ENCODE results near the gene KCTD10. TPM values are rescaled to one million over a fixed set of nuclear protein-coding genes. Genes with fewer than 3 reads are reported as not detected.

KCTD10 gene
- total RNA-seq, 1 donor from 2014 or later, result 128 TPM

DNA sequence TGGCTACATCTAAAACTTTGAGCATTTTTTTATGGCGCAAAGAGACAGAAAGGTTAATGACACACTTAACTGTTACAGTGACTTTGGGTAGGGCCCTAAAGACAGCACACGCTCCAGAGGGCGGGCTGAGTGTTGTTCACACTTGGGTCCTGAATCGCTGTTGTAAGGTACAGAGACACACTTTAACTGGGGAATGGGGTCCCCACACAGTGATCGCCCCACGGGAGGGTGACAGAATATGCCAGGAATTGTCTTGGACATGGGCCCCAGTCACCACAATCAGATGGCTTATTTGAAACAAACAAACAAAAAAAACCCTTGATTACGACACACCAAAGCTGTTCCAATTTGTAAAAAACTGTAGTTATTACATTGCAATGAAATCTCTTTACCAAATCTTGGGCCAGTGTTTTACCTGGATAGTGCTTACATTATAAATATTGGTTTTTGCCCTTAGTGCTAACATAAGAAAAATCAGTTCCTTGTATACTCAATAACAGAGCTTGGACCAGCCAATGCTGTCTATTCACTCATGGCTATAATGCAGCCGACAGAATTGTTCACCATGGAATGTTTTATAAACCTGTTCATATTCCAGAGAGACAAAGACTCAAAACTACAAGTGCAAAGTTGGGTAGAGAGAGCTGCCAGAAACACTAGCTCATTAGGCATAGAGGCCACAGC is 28.3 kb downstream of the KCTD10 start:
- DNase-seq (ENCODE audit: low spot score), result no peak
- no peak for TF ChIP-seq CTCF (IDR thresholded peaks at IDR 0.05; ENCODE audit: unreplicated experiment)
- peak overlapping the region; percentile 23 for H3K4me3 Mint-ChIP-seq (ENCODE audit: unreplicated experiment)
- H3K36me3 Mint-ChIP-seq (ENCODE audit: low read depth, unreplicated experiment), result peaks cover 57% of the 10 kb centered on the region
- peak overlapping the region; percentile 84 for H3K27ac Mint-ChIP-seq (ENCODE audit: unreplicated experiment)
- peaks cover 69% of the 10 kb centered on the region for H3K4me1 Mint-ChIP-seq (ENCODE audit: unreplicated experiment)
- peaks cover 5% of the 10 kb centered on the region for H3K27me3 Mint-ChIP-seq (ENCODE audit: unreplicated experiment)
- H3K9me3 Mint-ChIP-seq (ENCODE audit: unreplicated experiment), result no peaks in the 10 kb centered on the region

GRCh38 chr12:109448272-109448671 is 28.8 kb downstream of the KCTD10 start:
- H3K9me3 Mint-ChIP-seq (ENCODE audit: unreplicated experiment), result no peaks in the 10 kb centered on the region
- peak overlapping the region; percentile 84 for H3K27ac Mint-ChIP-seq (ENCODE audit: unreplicated experiment)
- no peak for TF ChIP-seq CTCF (IDR thresholded peaks at IDR 0.05; ENCODE audit: unreplicated experiment)
- DNase-seq (ENCODE audit: low spot score), result no peak
- H3K4me1 Mint-ChIP-seq (ENCODE audit: unreplicated experiment), result peaks cover 68% of the 10 kb centered on the region
- H3K36me3 Mint-ChIP-seq (ENCODE audit: low read depth, unreplicated experiment), result peaks cover 52% of the 10 kb centered on the region
- H3K4me3 Mint-ChIP-seq (ENCODE audit: unreplicated experiment), result no peak overlapping the region
- peaks cover 5% of the 10 kb centered on the region for H3K27me3 Mint-ChIP-seq (ENCODE audit: unreplicated experiment)

DNA sequence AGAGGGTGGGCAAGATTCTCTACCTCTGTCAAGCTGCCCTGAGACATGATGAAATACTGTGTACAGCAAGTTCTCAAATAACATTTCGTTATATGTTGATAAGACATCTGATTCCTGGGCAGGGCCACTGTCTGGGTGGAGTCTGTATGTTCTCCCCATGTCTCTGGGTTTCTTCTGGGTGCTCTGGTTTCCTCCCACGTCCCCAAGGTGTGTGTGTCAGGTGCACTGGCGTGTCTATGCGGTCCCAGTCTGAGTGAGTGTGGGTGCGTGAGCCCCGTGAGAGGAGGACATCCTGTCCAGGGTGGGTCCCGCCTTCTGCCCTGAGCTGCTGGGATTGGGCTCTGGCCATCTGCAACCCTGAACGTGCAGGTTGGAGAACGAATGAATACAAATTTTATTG is 29.6 kb downstream of the KCTD10 start:
- Mint-ChIP-seq H3K27me3 (ENCODE audit: unreplicated experiment) (peaks cover 5% of the 10 kb centered on the region), H3K27ac (ENCODE audit: unreplicated experiment) (no peak overlapping the region), H3K9me3 (ENCODE audit: unreplicated experiment) (no peaks in the 10 kb centered on the region), H3K36me3 (ENCODE audit: low read depth, unreplicated experiment) (peaks cover 48% of the 10 kb centered on the region), H3K4me3 (ENCODE audit: unreplicated experiment) (no peak overlapping the region), H3K4me1 (ENCODE audit: unreplicated experiment) (peaks cover 65% of the 10 kb centered on the region)
- no peak for DNase-seq (ENCODE audit: low spot score)
- TF ChIP-seq CTCF (IDR thresholded peaks at IDR 0.05; ENCODE audit: unreplicated experiment), result no peak

GRCh38 chr12:109446869-109447268 is 30.2 kb downstream of the KCTD10 start:
- no peak for DNase-seq (ENCODE audit: low spot score)
- Mint-ChIP-seq H3K4me3 (ENCODE audit: unreplicated experiment) (no peak overlapping the region), H3K27me3 (ENCODE audit: unreplicated experiment) (peaks cover 5% of the 10 kb centered on the region), H3K27ac (ENCODE audit: unreplicated experiment) (no peak overlapping the region), H3K9me3 (ENCODE audit: unreplicated experiment) (no peaks in the 10 kb centered on the region), H3K36me3 (ENCODE audit: low read depth, unreplicated experiment) (peaks cover 42% of the 10 kb centered on the region), H3K4me1 (ENCODE audit: unreplicated experiment) (peaks cover 58% of the 10 kb centered on the region)
- no peak for TF ChIP-seq CTCF (IDR thresholded peaks at IDR 0.05; ENCODE audit: unreplicated experiment)

DNA sequence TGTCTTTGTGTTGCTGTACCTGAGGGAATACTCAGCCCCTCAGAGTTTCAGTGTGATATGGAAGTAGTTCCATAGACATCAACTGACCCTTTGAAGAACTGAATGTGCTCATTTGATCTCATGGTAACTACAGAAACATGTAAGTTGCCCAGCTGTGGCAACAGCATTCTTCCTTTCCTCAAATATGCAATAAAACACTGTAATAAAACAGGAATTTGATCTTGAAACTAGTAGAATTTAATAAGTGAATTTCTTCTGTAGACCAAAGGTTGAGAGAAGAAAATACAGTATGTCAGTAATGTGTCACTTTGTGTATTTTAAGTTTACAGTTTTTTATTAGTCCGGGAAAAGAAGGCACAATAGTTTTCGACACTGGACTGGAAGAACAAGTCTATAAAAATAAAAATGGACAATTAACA is 31.9 kb downstream of the KCTD10 start:
- Mint-ChIP-seq H3K4me3 (ENCODE audit: unreplicated experiment) (no peak overlapping the region), H3K4me1 (ENCODE audit: unreplicated experiment) (peaks cover 46% of the 10 kb centered on the region), H3K9me3 (ENCODE audit: unreplicated experiment) (no peaks in the 10 kb centered on the region), H3K36me3 (ENCODE audit: low read depth, unreplicated experiment) (peaks cover 40% of the 10 kb centered on the region), H3K27ac (ENCODE audit: unreplicated experiment) (peak overlapping the region; percentile 94), H3K27me3 (ENCODE audit: unreplicated experiment) (peaks cover 2% of the 10 kb centered on the region)
- no peak for TF ChIP-seq CTCF (IDR thresholded peaks at IDR 0.05; ENCODE audit: unreplicated experiment)
- DNase-seq (ENCODE audit: low spot score), result no peak

All from endothelial cell (in vitro differentiated cells).